CD14-positive monocyte (primary cell): ENCODE results near the gene SEC23A. TPM values are rescaled to one million over a fixed set of nuclear protein-coding genes. Genes with fewer than 3 reads are reported as not detected.
"Not testable (repeated sequence)": the region's sequence is repeated elsewhere in the genome, so short reads cannot be mapped to it uniquely, and the experiment has no call there.

Experiments used
- DNase-seq, 3 donors: peaks; one replicate each; pipeline ENCODE4 v3.0.0-alpha.2; 2011 to 2022
- H2AFZ ChIP-seq: 2 replicates; pipeline ENCODE4 v1.6.0; 2012; ENCODE audit warnings: mild to moderate bottlenecking, low read depth, low read length, inconsistent platforms; ENCODE audit not compliant: insufficient read depth, poor library complexity, severe bottlenecking
- H3K27ac ChIP-seq, 2 donors: 1 replicate in 1 of 2; 2 replicates in 1 of 2; pipeline ENCODE4 v1.5.1; 2012 to 2013; ENCODE audit warnings: low read length in 2 of 2, control low read depth in 1 of 2, inconsistent platforms in 1 of 2, low read depth in 1 of 2, mild to moderate bottlenecking in 1 of 2
- H3K27me3 ChIP-seq, 2 donors: one replicate each; pipeline versions ENCODE4 v1.6.0 to v1.6.1; 2011 to 2013; ENCODE audit warnings: low read length in 2 of 2; ENCODE audit not compliant: control insufficient read depth in 2 of 2, insufficient read depth in 2 of 2
- H3K36me3 ChIP-seq, 2 donors: replicated peaks in 1 of 2; 1 replicate in 1 of 2; 2 replicates in 1 of 2; pipeline versions ENCODE4 v1.5.1 to v1.6.1; 2012 to 2013; ENCODE audit warnings: low read length in 2 of 2, control low read depth in 1 of 2, inconsistent platforms in 1 of 2, mild to moderate bottlenecking in 1 of 2; ENCODE audit not compliant: insufficient read depth in 2 of 2, control insufficient read depth in 1 of 2
- H3K4me1 ChIP-seq, 2 donors: 1 replicate in 1 of 2; 2 replicates in 1 of 2; pipeline versions ENCODE4 v1.5.1 to v1.6.1; 2012 to 2013; ENCODE audit warnings: low read length in 2 of 2, control low read depth in 1 of 2, inconsistent platforms in 1 of 2, mild to moderate bottlenecking in 1 of 2, moderate library complexity in 1 of 2; ENCODE audit not compliant: insufficient read depth in 2 of 2, control insufficient read depth in 1 of 2
- H3K4me2 ChIP-seq: replicated peaks from 2 replicates; pipeline ENCODE3; 2012; ENCODE audit warnings: low read length, moderate library complexity, mild to moderate bottlenecking; ENCODE audit not compliant: poor library complexity, severe bottlenecking; ENCODE audit errors: extremely low read depth
- H3K4me3 ChIP-seq, 3 experiments: fragments of 200-600 bp in 1 of 3; sonication (generic) in 1 of 3; replicated peaks in 1 of 3; 1 replicate in 2 of 3; 2 replicates in 1 of 3; pipeline ENCODE4 v1.5.1; 2011 to 2013; ENCODE audit warnings: low read length in 3 of 3, mild to moderate bottlenecking in 3 of 3, control low read depth in 2 of 3, low read depth in 2 of 3, inconsistent platforms in 1 of 3, moderate library complexity in 1 of 3
- H3K79me2 ChIP-seq: 2 replicates; pipeline ENCODE4 v1.6.0; 2012; ENCODE audit warnings: mild to moderate bottlenecking, control low read depth, inconsistent platforms, low read length, moderate library complexity; ENCODE audit not compliant: insufficient read depth
- H3K9ac ChIP-seq: 2 replicates; pipeline ENCODE4 v1.6.0; 2017; ENCODE audit warnings: low read length, mild to moderate bottlenecking; ENCODE audit not compliant: insufficient read depth, poor library complexity, severe bottlenecking
- H3K9me3 ChIP-seq, 2 donors: replicated peaks in 1 of 2; 1 replicate in 1 of 2; 2 replicates in 1 of 2; pipeline versions ENCODE4 v1.5.1 to v1.6.1; 2012 to 2013; ENCODE audit warnings: low read length in 2 of 2, control low read depth in 1 of 2; ENCODE audit not compliant: control insufficient read depth in 1 of 2, insufficient read depth in 1 of 2
- H4K20me1 ChIP-seq: 2 replicates; pipeline ENCODE4 v1.6.0; 2012; ENCODE audit warnings: mild to moderate bottlenecking, low read length, control low read depth, moderate library complexity; ENCODE audit not compliant: insufficient read depth
- H3K27ac Mint-ChIP-seq, 7 donors: one replicate each; pipeline ENCODE4 v1.8.0; 2020; ENCODE audit warnings: mild to moderate bottlenecking in 7 of 7, mixed read lengths in 7 of 7, moderate library complexity in 6 of 7, inconsistent platforms in 2 of 7
- H3K27me3 Mint-ChIP-seq, 3 donors: one replicate each; pipeline ENCODE4 v1.8.0; 2021 to 2022; ENCODE audit warnings: low read depth in 3 of 3, mild to moderate bottlenecking in 3 of 3, mixed read lengths in 3 of 3, moderate library complexity in 3 of 3, inconsistent platforms in 1 of 3
- H3K36me3 Mint-ChIP-seq, 2 donors: one replicate each; pipeline ENCODE4 v1.8.0; 2020; ENCODE audit warnings: mixed read lengths in 2 of 2, inconsistent platforms in 1 of 2, mild to moderate bottlenecking in 1 of 2
- H3K4me1 Mint-ChIP-seq: one replicate; pipeline ENCODE4 v1.8.0; 2020; ENCODE audit warnings: mild to moderate bottlenecking, mixed read lengths
- H3K4me3 Mint-ChIP-seq, 2 donors: one replicate each; pipeline ENCODE4 v1.8.0; 2020; ENCODE audit warnings: mild to moderate bottlenecking in 2 of 2, mixed read lengths in 2 of 2, moderate library complexity in 1 of 2
- H3K9me3 Mint-ChIP-seq, 7 donors: one replicate each; pipeline ENCODE4 v1.8.0; 2020 to 2022; ENCODE audit warnings: mixed read lengths in 7 of 7, mild to moderate bottlenecking in 6 of 7, moderate library complexity in 6 of 7, inconsistent platforms in 2 of 7
- WGBS: methylation state at CpG from one replicate; pipeline ENCODE4 v1.1.5; 2013; ENCODE audit warnings: missing lambda C conversion rate; ENCODE audit not compliant: insufficient coverage; 5-methylcytosine and 5-hydroxymethylcytosine counted together
- intact Hi-C, 2 donors: fragments of 100-400 bp; cut with micrococcal nuclease; formaldehyde crosslinking; loops; one replicate each; pipeline versions ENCODE4 v1.15.0 to v1.15.1; 2023
- polyA plus RNA-seq, 3 donors: library from polyadenylated mRNA; depleted of rRNA in 1 of 3; unstranded in 2 of 3; stranded (reverse) in 1 of 3; fragments of 300-500 nt in 2 of 3; fragments of >200 nt in 1 of 3; fragmentation: Illumina TruSeq in 2 of 3; gene quantifications; 1 replicate in 2 of 3; 2 replicates in 1 of 3; pipeline ENCODE4 v1.2.3, GENCODE V29; 2012 to 2021
- TF ChIP-seq, protein P1 (sequence below): fragments of 200-600 bp; IDR thresholded peaks from one replicate; pipeline ENCODE4 v1.8.0; 2022; ENCODE audit warnings: antibody characterized with exemption, mild to moderate bottlenecking

SEC23A gene
- polyA plus RNA-seq, 3 donors = 13.8 to 37.3 (median 36.4) TPM

DNA sequence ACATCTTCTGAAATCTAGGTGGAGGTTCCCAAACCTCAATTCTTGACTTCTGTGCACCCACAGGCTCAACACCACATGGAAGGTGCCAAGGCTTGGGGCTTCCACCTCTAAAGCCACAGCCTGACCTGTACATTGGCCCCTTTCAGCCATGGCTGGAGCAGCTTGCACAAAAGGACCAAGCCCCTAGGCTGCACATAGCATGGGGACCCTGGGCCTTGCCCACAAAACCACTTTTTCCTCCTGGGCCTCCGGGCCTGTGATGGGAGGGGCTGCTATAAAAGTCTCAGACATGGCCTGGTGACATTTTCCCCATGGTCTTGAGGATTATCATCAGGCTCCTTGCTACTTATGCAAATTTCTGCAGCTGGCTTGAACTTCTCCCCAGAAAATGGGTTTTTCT is 38.6 kb upstream of the SEC23A start:
- H3K27me3 Mint-ChIP-seq, H4K20me1 ChIP-seq, H3K4me1 Mint-ChIP-seq, DNase-seq, H3K27ac ChIP-seq, H3K4me2 ChIP-seq, H3K79me2 ChIP-seq, H3K27me3 ChIP-seq, H2AFZ ChIP-seq, H3K4me3 Mint-ChIP-seq, intact Hi-C loops, H3K9ac ChIP-seq, H3K4me1 ChIP-seq, H3K27ac Mint-ChIP-seq, H3K9me3 ChIP-seq, H3K4me3 ChIP-seq: not testable (repeated sequence)
- peaks cover 27 to 69% of the 10 kb centered on the region in 2 donors for H3K36me3 Mint-ChIP-seq
- peaks cover 5 to 46% of the 10 kb centered on the region in 2 donors for H3K36me3 ChIP-seq
- peaks cover 0 to 15% (median 8%) of the 10 kb centered on the region in 7 donors for H3K9me3 Mint-ChIP-seq
- 100% methylated on average over 1 of the region's 1 CpG for WGBS

DNA sequence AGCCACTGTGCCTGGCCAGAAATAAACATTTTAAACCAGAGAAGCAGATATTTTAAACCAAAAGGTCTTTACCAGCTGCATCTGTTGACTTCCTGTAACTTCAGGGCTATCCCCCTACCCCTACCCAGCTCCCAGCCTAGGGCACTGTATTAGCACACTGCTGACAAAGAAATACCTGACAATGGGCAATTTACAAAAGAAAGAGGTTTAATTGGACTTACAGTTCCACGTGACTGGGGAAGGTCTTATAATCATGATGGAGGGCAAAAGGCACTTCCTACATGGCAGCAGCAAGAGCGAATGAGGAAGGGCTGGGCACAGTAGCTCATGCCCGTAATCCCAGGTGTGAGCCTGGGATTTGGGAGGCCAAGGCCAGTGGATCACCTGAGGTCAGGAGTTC is 37.1 kb upstream of the SEC23A start:
- H3K4me3 ChIP-seq = no peak overlapping the region
- no peak overlapping the region for H3K4me2 ChIP-seq
- H3K9me3 Mint-ChIP-seq = peaks cover 0 to 15% (median 8%) of the 10 kb centered on the region in 7 donors
- intact Hi-C loops = no loop called here
- H3K4me1 ChIP-seq = no peaks in the 10 kb centered on the region
- H3K27ac ChIP-seq = no peak overlapping the region
- no peak for DNase-seq
- H4K20me1 ChIP-seq = no peaks in the 10 kb centered on the region
- peaks cover 0 to 4% of the 10 kb centered on the region in 2 donors for H3K9me3 ChIP-seq
- no peaks in the 10 kb centered on the region for H3K27me3 ChIP-seq
- H2AFZ ChIP-seq = no peak overlapping the region
- H3K27me3 Mint-ChIP-seq = no peaks in the 10 kb centered on the region
- H3K36me3 Mint-ChIP-seq = peaks cover 32 to 68% of the 10 kb centered on the region in 2 donors
- H3K4me3 Mint-ChIP-seq = no peak overlapping the region
- no peak overlapping the region for H3K9ac ChIP-seq
- 71% methylated on average over 3 of the region's 3 CpGs for WGBS
- TF ChIP-seq, protein P1, sequence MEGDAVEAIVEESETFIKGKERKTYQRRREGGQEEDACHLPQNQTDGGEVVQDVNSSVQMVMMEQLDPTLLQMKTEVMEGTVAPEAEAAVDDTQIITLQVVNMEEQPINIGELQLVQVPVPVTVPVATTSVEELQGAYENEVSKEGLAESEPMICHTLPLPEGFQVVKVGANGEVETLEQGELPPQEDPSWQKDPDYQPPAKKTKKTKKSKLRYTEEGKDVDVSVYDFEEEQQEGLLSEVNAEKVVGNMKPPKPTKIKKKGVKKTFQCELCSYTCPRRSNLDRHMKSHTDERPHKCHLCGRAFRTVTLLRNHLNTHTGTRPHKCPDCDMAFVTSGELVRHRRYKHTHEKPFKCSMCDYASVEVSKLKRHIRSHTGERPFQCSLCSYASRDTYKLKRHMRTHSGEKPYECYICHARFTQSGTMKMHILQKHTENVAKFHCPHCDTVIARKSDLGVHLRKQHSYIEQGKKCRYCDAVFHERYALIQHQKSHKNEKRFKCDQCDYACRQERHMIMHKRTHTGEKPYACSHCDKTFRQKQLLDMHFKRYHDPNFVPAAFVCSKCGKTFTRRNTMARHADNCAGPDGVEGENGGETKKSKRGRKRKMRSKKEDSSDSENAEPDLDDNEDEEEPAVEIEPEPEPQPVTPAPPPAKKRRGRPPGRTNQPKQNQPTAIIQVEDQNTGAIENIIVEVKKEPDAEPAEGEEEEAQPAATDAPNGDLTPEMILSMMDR = no peak
- H3K79me2 ChIP-seq = no peaks in the 10 kb centered on the region
- H3K27ac Mint-ChIP-seq = peak overlapping the region in 4 of 7 donors; percentile 35 to 64 (median 55)
- H3K4me1 Mint-ChIP-seq = peaks cover 4% of the 10 kb centered on the region
- H3K36me3 ChIP-seq = peaks cover 18 to 57% of the 10 kb centered on the region in 2 donors
